ENCODE results near the gene ENOSF1. TPM values are rescaled to one million over a fixed set of nuclear protein-coding genes. Genes with fewer than 3 reads are reported as not detected.

ENOSF1 gene
- total RNA-seq, 4 donors from 2014 or later, result 57.5 to 192 (median 101) TPM

DNA sequence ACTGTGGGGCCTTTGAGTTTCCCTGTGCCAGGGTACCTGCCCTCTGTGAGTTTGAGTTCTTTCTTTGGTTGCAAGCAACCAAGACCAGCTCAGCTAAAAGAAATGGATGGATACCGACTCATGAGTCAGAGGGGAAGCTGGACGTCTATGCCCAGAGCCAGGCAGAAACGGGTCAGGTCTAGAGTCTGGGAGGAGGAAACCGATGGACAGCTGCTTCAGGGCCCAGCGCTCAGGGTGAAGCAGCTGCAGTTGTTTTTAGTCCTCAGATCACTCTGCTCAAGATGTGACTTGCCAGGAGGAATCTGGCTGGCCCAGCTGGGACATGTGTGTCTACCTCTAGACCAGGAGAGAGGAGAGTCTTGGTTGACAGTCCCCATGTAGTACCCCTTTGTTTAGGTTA lies 65.1 kb downstream of the ENOSF1 start:
- Histone ChIP-seq H3K36me3 (no peaks in the 10 kb centered on the region), H3K4me1 (no peaks in the 10 kb centered on the region), H3K27me3 (no peaks in the 10 kb centered on the region), H3K4me3 (replicated peaks in 1 of 3) (no peak overlapping the region), H3K9me3 (no peaks in the 10 kb centered on the region), H3K27ac (no peak overlapping the region)
- intact Hi-C loops (cut with DNase I), result no loop called here
- TF ChIP-seq, protein P1, sequence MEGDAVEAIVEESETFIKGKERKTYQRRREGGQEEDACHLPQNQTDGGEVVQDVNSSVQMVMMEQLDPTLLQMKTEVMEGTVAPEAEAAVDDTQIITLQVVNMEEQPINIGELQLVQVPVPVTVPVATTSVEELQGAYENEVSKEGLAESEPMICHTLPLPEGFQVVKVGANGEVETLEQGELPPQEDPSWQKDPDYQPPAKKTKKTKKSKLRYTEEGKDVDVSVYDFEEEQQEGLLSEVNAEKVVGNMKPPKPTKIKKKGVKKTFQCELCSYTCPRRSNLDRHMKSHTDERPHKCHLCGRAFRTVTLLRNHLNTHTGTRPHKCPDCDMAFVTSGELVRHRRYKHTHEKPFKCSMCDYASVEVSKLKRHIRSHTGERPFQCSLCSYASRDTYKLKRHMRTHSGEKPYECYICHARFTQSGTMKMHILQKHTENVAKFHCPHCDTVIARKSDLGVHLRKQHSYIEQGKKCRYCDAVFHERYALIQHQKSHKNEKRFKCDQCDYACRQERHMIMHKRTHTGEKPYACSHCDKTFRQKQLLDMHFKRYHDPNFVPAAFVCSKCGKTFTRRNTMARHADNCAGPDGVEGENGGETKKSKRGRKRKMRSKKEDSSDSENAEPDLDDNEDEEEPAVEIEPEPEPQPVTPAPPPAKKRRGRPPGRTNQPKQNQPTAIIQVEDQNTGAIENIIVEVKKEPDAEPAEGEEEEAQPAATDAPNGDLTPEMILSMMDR (IDR thresholded peaks at IDR 0.05), result no peak
- no peak for TF ChIP-seq POLR2A (IDR thresholded peaks at IDR 0.05)
- no peak for DNase-seq
- 87 to 94% methylated on average over 5 of the region's 5 CpGs for WGBS, 2 donors

DNA sequence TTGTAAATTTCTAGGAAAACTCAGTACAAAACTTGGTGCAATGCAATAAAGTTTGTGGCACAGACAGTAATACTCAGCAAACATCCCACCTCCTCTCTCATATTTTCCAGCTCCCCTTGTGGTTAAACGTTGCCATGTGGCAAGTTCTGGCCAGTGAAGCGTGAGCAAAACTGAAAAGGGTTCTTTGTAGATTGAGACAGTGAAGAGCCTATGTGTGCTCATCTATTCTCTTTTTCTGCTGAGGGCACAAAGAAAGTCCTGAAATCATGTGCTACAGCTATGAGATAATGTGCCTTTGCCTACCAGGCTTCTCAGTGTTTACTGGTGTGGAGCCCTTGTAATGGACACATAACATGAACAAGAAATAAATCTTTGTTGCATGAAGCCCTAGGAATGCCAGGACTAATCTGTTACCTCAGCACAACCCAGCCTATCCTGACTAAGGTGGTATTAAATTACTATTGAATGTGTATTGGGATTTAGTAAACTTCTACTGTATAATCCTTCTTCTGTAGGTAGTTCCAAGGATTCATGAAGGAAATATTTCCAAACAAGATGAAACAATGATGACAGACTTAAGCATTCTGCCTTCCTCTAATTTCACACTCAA lies 67.9 kb downstream of the ENOSF1 start:
- intact Hi-C loops (cut with DNase I), result no loop called here
- H3K4me1 ChIP-seq, result no peaks in the 10 kb centered on the region
- H3K4me3 ChIP-seq (replicated peaks in 1 of 3), result no peak overlapping the region
- WGBS, 2 donors, result 32 to 58% methylated on average over 2 of the region's 2 CpGs
- H3K27me3 ChIP-seq, result no peaks in the 10 kb centered on the region
- TF ChIP-seq POLR2A (IDR thresholded peaks at IDR 0.05), result no peak
- TF ChIP-seq, protein P1 (IDR thresholded peaks at IDR 0.05), result no peak
- H3K27ac ChIP-seq, result no peak overlapping the region
- DNase-seq, result no peak
- H3K9me3 ChIP-seq, result no peaks in the 10 kb centered on the region
- no peaks in the 10 kb centered on the region for H3K36me3 ChIP-seq

DNA sequence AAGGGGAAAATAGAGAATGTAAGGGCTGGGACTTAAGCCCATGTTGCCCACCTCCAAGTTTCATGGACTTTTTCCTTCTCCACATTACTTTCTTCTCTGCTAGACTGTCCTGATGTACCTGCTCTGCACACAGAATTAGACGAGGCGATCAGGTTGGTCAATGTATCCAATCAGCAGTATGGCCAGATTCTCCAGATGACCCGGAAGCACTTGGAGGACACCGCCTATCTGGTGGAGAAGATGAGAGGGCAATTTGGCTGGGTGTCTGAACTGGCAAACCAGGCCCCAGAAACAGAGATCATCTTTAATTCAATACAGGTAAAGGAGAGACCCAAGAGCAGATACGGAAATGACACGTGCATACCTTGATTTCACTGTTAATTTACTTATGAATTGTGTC lies 71.2 kb downstream of the ENOSF1 start:
- Histone ChIP-seq H3K27me3 (no peaks in the 10 kb centered on the region), H3K36me3 (no peaks in the 10 kb centered on the region), H3K4me3 (replicated peaks in 1 of 3) (no peak overlapping the region), H3K27ac (no peak overlapping the region), H3K9me3 (no peaks in the 10 kb centered on the region), H3K4me1 (no peaks in the 10 kb centered on the region)
- no peak for TF ChIP-seq POLR2A (IDR thresholded peaks at IDR 0.05)
- TF ChIP-seq, protein P1 (IDR thresholded peaks at IDR 0.05), result no peak
- DNase-seq, result no peak
- WGBS, 2 donors, result 92 to 95% methylated on average over 6 of the region's 6 CpGs
- intact Hi-C loops (cut with DNase I), result no loop called here

DNA sequence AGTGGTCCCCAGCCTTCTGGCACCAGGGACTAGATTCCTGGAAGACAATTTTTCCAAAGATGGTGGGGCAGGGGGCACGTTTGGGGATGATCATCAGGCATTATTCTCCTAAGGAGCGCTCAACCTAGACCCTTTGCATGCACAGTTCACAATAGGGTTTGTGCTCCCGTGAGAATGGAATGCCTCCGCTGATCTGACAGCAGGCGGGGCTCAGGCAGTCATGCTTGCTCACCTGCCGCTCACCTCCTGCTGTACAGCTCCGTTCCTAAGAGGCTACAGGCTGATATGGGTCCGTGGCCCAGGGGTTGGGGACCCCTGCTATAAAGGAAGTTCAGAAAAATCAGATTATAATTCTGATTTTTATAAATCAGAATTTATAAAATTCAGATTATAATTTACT lies 77.3 kb downstream of the ENOSF1 start:
- Histone ChIP-seq H3K27me3 (no peaks in the 10 kb centered on the region), H3K27ac (no peak overlapping the region), H3K9me3 (no peaks in the 10 kb centered on the region), H3K4me1 (no peaks in the 10 kb centered on the region), H3K36me3 (no peaks in the 10 kb centered on the region), H3K4me3 (replicated peaks in 1 of 3) (no peak overlapping the region)
- DNase-seq, result no peak
- WGBS, 2 donors, result 67 to 71% methylated on average over 8 of the region's 8 CpGs
- TF ChIP-seq, protein P1 (IDR thresholded peaks at IDR 0.05), result no peak
- no peak for TF ChIP-seq POLR2A (IDR thresholded peaks at IDR 0.05)
- intact Hi-C loops (cut with DNase I), result no loop called here

DNA sequence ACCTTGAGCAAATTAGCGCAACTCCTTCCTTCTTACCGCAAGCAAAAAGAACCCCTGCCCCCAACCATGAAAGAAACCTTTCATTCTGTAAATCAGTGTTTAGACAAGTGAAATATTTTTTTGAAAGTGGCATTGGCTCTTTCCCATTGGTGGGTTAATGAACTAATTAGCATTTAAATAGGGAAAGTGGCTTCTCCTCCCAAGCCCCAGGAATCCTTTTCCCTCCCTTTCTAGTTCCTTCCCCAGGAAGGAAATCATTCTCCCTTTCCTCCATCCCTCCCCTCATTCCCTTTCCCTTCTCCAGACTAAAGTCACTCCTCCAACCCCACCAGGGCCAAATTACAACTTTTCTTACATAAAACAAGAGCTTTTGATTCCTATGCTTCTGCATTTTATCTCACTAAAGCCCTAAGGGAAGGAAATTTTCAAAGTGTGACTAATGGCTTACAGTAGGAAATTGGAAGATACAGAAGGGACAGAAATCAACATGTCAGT lies 77.8 kb downstream of the ENOSF1 start:
- no peak for TF ChIP-seq POLR2A (IDR thresholded peaks at IDR 0.05)
- TF ChIP-seq, protein P1 (IDR thresholded peaks at IDR 0.05), result no peak
- WGBS, 2 donors, result 80 to 83% methylated on average over 2 of the region's 2 CpGs
- intact Hi-C loops (cut with DNase I), result no loop called here
- no peak for DNase-seq
- Histone ChIP-seq H3K4me1 (no peaks in the 10 kb centered on the region), H3K27me3 (no peaks in the 10 kb centered on the region), H3K36me3 (no peaks in the 10 kb centered on the region), H3K4me3 (replicated peaks in 1 of 3) (no peak overlapping the region), H3K9me3 (no peaks in the 10 kb centered on the region), H3K27ac (no peak overlapping the region)

Measured in thyroid gland (tissue), 4 donors.